RKO (cell line): ENCODE measurements around the gene ZNF407.

Experiments
- DNase-seq: peaks from one replicate; pipeline ENCODE4 v3.0.0-alpha.2; 2016; ENCODE audit warnings: low spot score

The ZNF407 gene

GRCh38 chr18:75010689-75011088 lies 413.0 kb downstream of the ZNF407 start:
- no peak for DNase-seq

GRCh38 chr18:75016025-75016717 lies 418.5 kb downstream of the ZNF407 start:
- DNase-seq, result no peak

GRCh38 chr18:75023473-75023872 lies 425.8 kb downstream of the ZNF407 start:
- DNase-seq, result no peak

- DNase-seq, result no peak
Measured at GRCh38 chr18:75024871-75025270, 427.2 kb downstream of the ZNF407 start.

- no peak for DNase-seq
Measured at GRCh38 chr18:75025573-75025972, 427.9 kb downstream of the ZNF407 start.

- no peak for DNase-seq
Measured at GRCh38 chr18:75029481-75029880, 431.8 kb downstream of the ZNF407 start.

- DNase-seq, result no peak
Measured at GRCh38 chr18:75031717-75032317, 434.1 kb downstream of the ZNF407 start.

GRCh38 chr18:75033516-75033915 lies 435.8 kb downstream of the ZNF407 start:
- DNase-seq, result no peak

- DNase-seq, result no peak
Measured at GRCh38 chr18:75034937-75035336, 437.3 kb downstream of the ZNF407 start.

- no peak for DNase-seq
Measured at GRCh38 chr18:75035928-75036327, 438.3 kb downstream of the ZNF407 start.

GRCh38 chr18:75036917-75037688 lies 439.4 kb downstream of the ZNF407 start:
- DNase-seq, result no peak

- no peak for DNase-seq
Measured at GRCh38 chr18:75037689-75037955, 440.0 kb downstream of the ZNF407 start.

GRCh38 chr18:75041586-75041985 lies 443.9 kb downstream of the ZNF407 start:
- peak; percentile 45 for DNase-seq

GRCh38 chr18:75043478-75043877 lies 445.8 kb downstream of the ZNF407 start:
- no peak for DNase-seq

- no peak for DNase-seq
Measured at GRCh38 chr18:75044296-75044695, 446.6 kb downstream of the ZNF407 start.

GRCh38 chr18:75044791-75045190 lies 447.1 kb downstream of the ZNF407 start:
- DNase-seq, result no peak

- DNase-seq, result no peak
Measured at GRCh38 chr18:75045272-75045671, 447.6 kb downstream of the ZNF407 start.

- no peak for DNase-seq
Measured at GRCh38 chr18:75047240-75047961, 449.7 kb downstream of the ZNF407 start.

GRCh38 chr18:75048776-75049454 lies 451.2 kb downstream of the ZNF407 start:
- DNase-seq, result no peak

- DNase-seq, result no peak
Measured at GRCh38 chr18:75049455-75049789, 451.8 kb downstream of the ZNF407 start.

- DNase-seq, result no peak
Measured at GRCh38 chr18:75051757-75052156, 454.1 kb downstream of the ZNF407 start.

GRCh38 chr18:75052475-75052874 lies 454.8 kb downstream of the ZNF407 start:
- no peak for DNase-seq
